HepG2 (cell line): Measurements from ENCODE around the gene SQSTM1. TPM values are rescaled to one million over a fixed set of nuclear protein-coding genes. Genes with fewer than 3 reads are reported as not detected.

Source experiments
- ATF1 ChIP-seq: IDR thresholded peaks from 2 replicates; pipeline ENCODE4 v1.6.1; 2016; ENCODE audit warnings: mild to moderate bottlenecking, control low read depth
- BCL6 ChIP-seq: IDR thresholded peaks from 2 replicates; pipeline ENCODE4 v1.6.1; 2016; ENCODE audit warnings: missing genetic modification reagents, missing compliant biosample characterization
- BHLHE40 ChIP-seq: IDR thresholded peaks from 2 replicates; pipeline ENCODE4 v1.6.1; 2011; ENCODE audit warnings: low read length, improper control_type of control experiment
- CBFB ChIP-seq: sonication (generic); formaldehyde crosslinking; IDR thresholded peaks from 2 replicates; pipeline ENCODE4 v1.4.0; 2020; ENCODE audit warnings: missing genetic modification reagents
- FOXP1 ChIP-seq, 2 experiments: fragments of 450-650 bp in 1 of 2; IDR thresholded peaks; 2 replicates each; pipeline ENCODE4 v1.6.1; 2017 to 2018; ENCODE audit warnings: antibody characterized with exemption in 1 of 2
- GABPB1 ChIP-seq: IDR thresholded peaks from 2 replicates; pipeline ENCODE4 v1.6.1; 2016; ENCODE audit warnings: mild to moderate bottlenecking, missing genetic modification reagents, moderate library complexity, missing compliant biosample characterization
- HCFC1 ChIP-seq: fragments of 150-350 bp; IDR thresholded peaks from 2 replicates; pipeline ENCODE4 v1.6.1; 2014; ENCODE audit warnings: low read depth, low read length
- HIVEP1 ChIP-seq: sonication (generic); formaldehyde crosslinking; IDR thresholded peaks from 2 replicates; pipeline ENCODE4 v1.4.0; 2020; ENCODE audit warnings: mild to moderate bottlenecking, missing genetic modification reagents
- MAFF ChIP-seq: IDR thresholded peaks from 2 replicates; pipeline ENCODE4 v1.6.1; 2011; ENCODE audit warnings: low read depth, low read length, improper control_type of control experiment
- NCOA2 ChIP-seq: sonication (generic); formaldehyde crosslinking; IDR thresholded peaks from 2 replicates; pipeline ENCODE4 v1.8.0; 2022; ENCODE audit warnings: inconsistent platforms
- REPIN1 ChIP-seq: sonication (generic); formaldehyde crosslinking; IDR thresholded peaks from 2 replicates; pipeline ENCODE4 v1.8.0; 2022; ENCODE audit warnings: missing genetic modification reagents, low read depth, mild to moderate bottlenecking, borderline replicate concordance
- SALL2 ChIP-seq: sonication (generic); formaldehyde crosslinking; IDR thresholded peaks from 2 replicates; pipeline ENCODE4 v1.8.1; 2023; ENCODE audit warnings: mild to moderate bottlenecking, missing genetic modification reagents, inconsistent platforms
- SRSF4 ChIP-seq: fragments of 200-400 bp; formaldehyde crosslinking; IDR thresholded peaks from one replicate; pipeline ENCODE4 v1.6.1; 2018; ENCODE audit warnings: mild to moderate bottlenecking, low read depth, low read length, moderate library complexity; ENCODE audit not compliant: poor library complexity, severe bottlenecking
- SUZ12 ChIP-seq: fragments of 150-350 bp; IDR thresholded peaks from 2 replicates; pipeline ENCODE4 v1.6.1; 2014; ENCODE audit warnings: low read depth, low read length
- TEAD3 ChIP-seq: optimal IDR thresholded peaks from 2 replicates; pipeline ENCODE3; 2016; ENCODE audit warnings: borderline replicate concordance
- TP53 ChIP-seq: sonication (generic); formaldehyde crosslinking; conservative IDR thresholded peaks from 2 replicates; pipeline ENCODE4 v1.4.0; 2020; ENCODE audit warnings: missing genetic modification reagents
- U2AF1 ChIP-seq: fragments of 200-400 bp; formaldehyde crosslinking; optimal IDR thresholded peaks from 2 replicates; pipeline ENCODE3; 2017; ENCODE audit warnings: mild to moderate bottlenecking, low read depth, low read length
- ZFP91 ChIP-seq: sonication (generic); formaldehyde crosslinking; IDR thresholded peaks from 2 replicates; pipeline ENCODE4 v1.9.0; 2022; ENCODE audit warnings: missing genetic modification reagents, mild to moderate bottlenecking, borderline replicate concordance
- ZNF460 ChIP-seq: sonication (generic); formaldehyde crosslinking; IDR thresholded peaks from 2 replicates; pipeline ENCODE4 v1.5.1; 2020; ENCODE audit warnings: missing genetic modification reagents, mild to moderate bottlenecking, borderline replicate concordance
- ZNF530 ChIP-seq: sonication (generic); formaldehyde crosslinking; IDR thresholded peaks from 2 replicates; pipeline ENCODE4 v1.5.0; 2020; ENCODE audit warnings: low read depth, mild to moderate bottlenecking, missing genetic modification reagents
- ZNF556 ChIP-seq: sonication (generic); formaldehyde crosslinking; IDR thresholded peaks from 2 replicates; pipeline ENCODE4 v1.4.0; 2020; ENCODE audit warnings: mild to moderate bottlenecking, missing genetic modification reagents, borderline replicate concordance
- ZNF691 ChIP-seq: sonication (generic); formaldehyde crosslinking; IDR thresholded peaks from 2 replicates; pipeline ENCODE4 v1.4.0; 2020; ENCODE audit warnings: missing genetic modification reagents, low read depth, mild to moderate bottlenecking, borderline replicate concordance
- ZSCAN22 ChIP-seq: sonication (generic); formaldehyde crosslinking; IDR thresholded peaks from 2 replicates; pipeline ENCODE4 v1.4.0; 2020; ENCODE audit warnings: mild to moderate bottlenecking, missing genetic modification reagents
- ZSCAN9 ChIP-seq: IDR thresholded peaks from 2 replicates; pipeline ENCODE4 v1.6.1; 2016; ENCODE audit warnings: borderline replicate concordance
- polyA plus RNA-seq, 8 experiments: library from polyadenylated mRNA; depleted of rRNA in 3 of 8; stranded (reverse) in 7 of 8; unstranded in 1 of 8; fragments of >200 nt; fragmentation: Illumina TruSeq in 4 of 8; extraction: Trizol in 4 of 8; gene quantifications; 2 replicates each; pipeline versions ENCODE4 v1.2.1 to v1.2.3, GENCODE V29; 2011 to 2016; ENCODE audit warnings: low read depth in 4 of 8, missing spikeins in 1 of 8, mixed read lengths in 1 of 8; ENCODE audit not compliant: insufficient read depth in 1 of 8
- total RNA-seq, 5 experiments: library from RNA; depleted of rRNA; stranded (reverse); fragments of >200 nt; fragmentation: Illumina TruSeq; extraction: Trizol; gene quantifications; 2 replicates each; pipeline ENCODE4 v1.2.3, GENCODE V29; 2016; ENCODE audit warnings: low read depth in 1 of 5
- TF ChIP-seq, protein P1 (sequence below): fragments of 450-650 bp; IDR thresholded peaks from 2 replicates; pipeline ENCODE4 v1.6.1; 2017; ENCODE audit warnings: mild to moderate bottlenecking

SQSTM1 gene
- total and polyA plus RNA-seq, 2 of the 13 experiments (the other 11 are each of a cell fraction or from before 2014, with no cell fraction given) = 90.9 to 160 TPM

DNA sequence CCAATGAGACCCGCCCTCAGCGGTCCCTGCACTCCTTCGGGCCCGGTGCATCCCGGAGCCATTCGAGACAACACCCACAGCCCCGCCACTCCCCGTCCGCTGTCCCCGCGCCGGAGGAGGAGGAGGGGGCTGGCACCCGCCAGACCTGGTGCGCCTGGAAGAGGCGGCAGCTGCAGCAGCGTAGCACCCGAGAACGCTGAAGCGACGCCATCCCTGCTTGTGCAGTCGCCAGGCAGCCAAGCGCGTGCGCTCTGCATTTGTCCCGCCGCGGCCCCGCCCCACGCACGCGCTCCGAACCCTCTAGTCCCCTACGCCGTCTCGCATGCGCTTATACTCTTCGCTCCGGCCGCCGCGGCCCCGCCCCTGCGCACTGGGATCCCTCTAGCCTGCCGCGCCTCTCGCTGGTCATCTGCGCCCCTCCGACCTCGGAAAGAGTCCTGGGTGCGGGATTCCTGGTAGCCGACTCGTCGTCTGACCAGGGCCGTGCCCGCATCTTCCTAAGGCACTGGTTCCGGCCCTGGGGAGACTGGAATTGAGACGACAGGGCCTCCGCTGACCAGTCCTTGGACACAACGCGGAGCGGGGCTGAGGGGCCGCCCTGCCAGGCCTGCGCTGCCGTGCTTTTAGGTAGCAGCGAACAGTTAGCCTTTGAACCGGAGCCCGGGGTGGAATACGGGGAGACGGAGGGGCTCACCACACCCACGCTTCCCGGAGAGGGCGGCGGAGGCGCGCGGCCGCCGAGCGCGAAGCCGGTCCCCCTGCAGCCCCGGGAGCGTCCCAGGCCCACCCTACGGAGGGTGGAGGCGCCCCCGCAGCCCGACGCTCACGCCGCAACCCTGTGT is 38.1 kb downstream of the SQSTM1 start, which contains the start of gene MRNIP (continued):
- TF ChIP-seq, protein P1, sequence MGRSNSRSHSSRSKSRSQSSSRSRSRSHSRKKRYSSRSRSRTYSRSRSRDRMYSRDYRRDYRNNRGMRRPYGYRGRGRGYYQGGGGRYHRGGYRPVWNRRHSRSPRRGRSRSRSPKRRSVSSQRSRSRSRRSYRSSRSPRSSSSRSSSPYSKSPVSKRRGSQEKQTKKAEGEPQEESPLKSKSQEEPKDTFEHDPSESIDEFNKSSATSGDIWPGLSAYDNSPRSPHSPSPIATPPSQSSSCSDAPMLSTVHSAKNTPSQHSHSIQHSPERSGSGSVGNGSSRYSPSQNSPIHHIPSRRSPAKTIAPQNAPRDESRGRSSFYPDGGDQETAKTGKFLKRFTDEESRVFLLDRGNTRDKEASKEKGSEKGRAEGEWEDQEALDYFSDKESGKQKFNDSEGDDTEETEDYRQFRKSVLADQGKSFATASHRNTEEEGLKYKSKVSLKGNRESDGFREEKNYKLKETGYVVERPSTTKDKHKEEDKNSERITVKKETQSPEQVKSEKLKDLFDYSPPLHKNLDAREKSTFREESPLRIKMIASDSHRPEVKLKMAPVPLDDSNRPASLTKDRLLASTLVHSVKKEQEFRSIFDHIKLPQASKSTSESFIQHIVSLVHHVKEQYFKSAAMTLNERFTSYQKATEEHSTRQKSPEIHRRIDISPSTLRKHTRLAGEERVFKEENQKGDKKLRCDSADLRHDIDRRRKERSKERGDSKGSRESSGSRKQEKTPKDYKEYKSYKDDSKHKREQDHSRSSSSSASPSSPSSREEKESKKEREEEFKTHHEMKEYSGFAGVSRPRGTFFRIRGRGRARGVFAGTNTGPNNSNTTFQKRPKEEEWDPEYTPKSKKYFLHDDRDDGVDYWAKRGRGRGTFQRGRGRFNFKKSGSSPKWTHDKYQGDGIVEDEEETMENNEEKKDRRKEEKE = no peak
- TF ChIP-seq ATF1 = no peak
- TF ChIP-seq FOXP1 (IDR thresholded peaks at IDR 0.05) = no peak
- TF ChIP-seq FOXP1 (CRISPR knock-in tag; IDR thresholded peaks at IDR 0.05) = 0 out of 2 replicates have a peak, but pooled peaks have one; percentile 30
- TF ChIP-seq U2AF1 = no peak
- TF ChIP-seq TEAD3 (CRISPR knock-in tag) = peak; percentile 16
- TF ChIP-seq SALL2 = peak; percentile 53; the same call in 1 of the 2 replicates
- TF ChIP-seq ZNF460 (CRISPR knock-in tag) = no peak; the same call in 1 of the 2 replicates
- no peak for TF ChIP-seq ZNF530
- TF ChIP-seq ZFP91 = peak; percentile 94
- TF ChIP-seq TP53 (CRISPR knock-in tag) = no peak; the same call in 1 of the 2 replicates
- peak; percentile 75 for TF ChIP-seq BHLHE40
- TF ChIP-seq HCFC1 = no peak
- TF ChIP-seq ZNF556 = peak; percentile 57; the same call in 1 of the 2 replicates
- TF ChIP-seq REPIN1 (CRISPR knock-in tag) = peak; percentile 96
- peak; percentile 34; the same call in 1 of the 2 replicates for TF ChIP-seq NCOA2 (CRISPR knock-in tag)
- no peak for TF ChIP-seq BCL6 (CRISPR knock-in tag)
- TF ChIP-seq GABPB1 (CRISPR knock-in tag) = peak; percentile 95
- TF ChIP-seq ZSCAN22 (CRISPR knock-in tag) = no peak
- peak; percentile 36; the same call in 1 of the 2 replicates for TF ChIP-seq ZSCAN9
- peak; percentile 94 for TF ChIP-seq ZNF691 (CRISPR knock-in tag)
- TF ChIP-seq SUZ12 = no peak
- TF ChIP-seq SRSF4 = no peak
- TF ChIP-seq MAFF = no peak
- TF ChIP-seq HIVEP1 (CRISPR knock-in tag) = peak; percentile 97
- peak; percentile 34; the same call in 1 of the 2 replicates for TF ChIP-seq CBFB
